HepG2 (cell line): ENCODE results near the gene ZBTB20. TPM values are rescaled to one million over a fixed set of nuclear protein-coding genes. Genes with fewer than 3 reads are reported as not detected.

ENCODE experiments used
- CEBPB ChIP-seq: IDR thresholded peaks from 2 replicates; pipeline ENCODE4 v1.6.1; 2011; ENCODE audit warnings: low read depth, low read length, improper control_type of control experiment, borderline replicate concordance
- CEBPG ChIP-seq: IDR thresholded peaks from 2 replicates; pipeline ENCODE4 v1.6.1; 2016
- GATAD2A ChIP-seq: IDR thresholded peaks from 2 replicates; pipeline ENCODE4 v1.6.1; 2016
- JUN ChIP-seq: sonication (generic); formaldehyde crosslinking; IDR thresholded peaks from 2 replicates; pipeline ENCODE4 v1.4.0; 2020; ENCODE audit warnings: mild to moderate bottlenecking, missing genetic modification reagents
- NR2F2 ChIP-seq: IDR thresholded peaks from 2 replicates; pipeline ENCODE4 v1.6.1; 2012; ENCODE audit warnings: low read depth, inconsistent platforms, borderline replicate concordance
- RXRB ChIP-seq: IDR thresholded peaks from 2 replicates; pipeline ENCODE4 v1.6.1; 2016; ENCODE audit warnings: borderline replicate concordance, missing genetic modification reagents, missing compliant biosample characterization
- SALL1 ChIP-seq: sonication (generic); formaldehyde crosslinking; IDR thresholded peaks from 2 replicates; pipeline ENCODE4 v1.8.0; 2022; ENCODE audit warnings: mild to moderate bottlenecking, missing genetic modification reagents
- SNAPC2 ChIP-seq: sonication (generic); formaldehyde crosslinking; IDR thresholded peaks from 2 replicates; pipeline ENCODE4 v1.8.1; 2022; ENCODE audit warnings: mild to moderate bottlenecking, missing genetic modification reagents
- SOX6 ChIP-seq, 2 experiments: fragments of 450-650 bp in 1 of 2; sonication (generic) in 1 of 2; formaldehyde crosslinking in 1 of 2; IDR thresholded peaks; 2 replicates each; pipeline versions ENCODE4 v1.4.0 to v1.6.1; 2017 to 2020; ENCODE audit warnings: antibody characterized with exemption in 1 of 2, mild to moderate bottlenecking in 1 of 2, missing genetic modification reagents in 1 of 2
- TOPORS ChIP-seq: sonication (generic); formaldehyde crosslinking; IDR thresholded peaks from 2 replicates; pipeline ENCODE4 v1.8.0; 2023; ENCODE audit warnings: mild to moderate bottlenecking, missing genetic modification reagents
- TRIM24 ChIP-seq: sonication (generic); formaldehyde crosslinking; IDR thresholded peaks from 2 replicates; pipeline ENCODE4 v1.8.0; 2022; ENCODE audit warnings: mild to moderate bottlenecking, missing genetic modification reagents
- XRCC5 ChIP-seq: fragments of 200-400 bp; formaldehyde crosslinking; optimal IDR thresholded peaks from 2 replicates; pipeline ENCODE3; 2017; ENCODE audit warnings: mild to moderate bottlenecking, low read length
- ZFYVE20 ChIP-seq: sonication (generic); formaldehyde crosslinking; IDR thresholded peaks from 2 replicates; pipeline ENCODE4 v1.8.0; 2023; ENCODE audit warnings: low read depth, mild to moderate bottlenecking, moderate library complexity, missing genetic modification reagents, borderline replicate concordance
- ZNF12 ChIP-seq: sonication (generic); formaldehyde crosslinking; IDR thresholded peaks from 2 replicates; pipeline ENCODE4 v1.5.0; 2020; ENCODE audit warnings: missing genetic modification reagents
- ZNF20 ChIP-seq: sonication (generic); formaldehyde crosslinking; IDR thresholded peaks from 2 replicates; pipeline ENCODE4 v1.4.0; 2020; ENCODE audit warnings: mild to moderate bottlenecking, moderate library complexity, missing genetic modification reagents
- ZNF274 ChIP-seq: sonication (generic); formaldehyde crosslinking; IDR thresholded peaks from 2 replicates; pipeline ENCODE4 v1.5.1; 2020; ENCODE audit warnings: mild to moderate bottlenecking, missing genetic modification reagents
- ZNF335 ChIP-seq: sonication (generic); formaldehyde crosslinking; IDR thresholded peaks from 2 replicates; pipeline ENCODE4 v1.4.0; 2020; ENCODE audit warnings: missing genetic modification reagents
- ZNF556 ChIP-seq: sonication (generic); formaldehyde crosslinking; IDR thresholded peaks from 2 replicates; pipeline ENCODE4 v1.4.0; 2020; ENCODE audit warnings: mild to moderate bottlenecking, missing genetic modification reagents, borderline replicate concordance
- ZNF768 ChIP-seq: sonication (generic); formaldehyde crosslinking; IDR thresholded peaks from 2 replicates; pipeline ENCODE4 v1.4.0; 2020; ENCODE audit warnings: missing genetic modification reagents
- polyA plus RNA-seq, 8 experiments: library from polyadenylated mRNA; depleted of rRNA in 3 of 8; stranded (reverse) in 7 of 8; unstranded in 1 of 8; fragments of >200 nt; fragmentation: Illumina TruSeq in 4 of 8; extraction: Trizol in 4 of 8; gene quantifications; 2 replicates each; pipeline versions ENCODE4 v1.2.1 to v1.2.3, GENCODE V29; 2011 to 2016; ENCODE audit warnings: low read depth in 4 of 8, missing spikeins in 1 of 8, mixed read lengths in 1 of 8; ENCODE audit not compliant: insufficient read depth in 1 of 8
- total RNA-seq, 5 experiments: library from RNA; depleted of rRNA; stranded (reverse); fragments of >200 nt; fragmentation: Illumina TruSeq; extraction: Trizol; gene quantifications; 2 replicates each; pipeline ENCODE4 v1.2.3, GENCODE V29; 2016; ENCODE audit warnings: low read depth in 1 of 5
- TF ChIP-seq, protein P1 (sequence below): sonication (generic); formaldehyde crosslinking; IDR thresholded peaks from 2 replicates; pipeline ENCODE4 v1.8.1; 2022; ENCODE audit warnings: low read depth, mild to moderate bottlenecking, missing genetic modification reagents
- TF ChIP-seq, protein P2 (sequence below): sonication (generic); formaldehyde crosslinking; conservative IDR thresholded peaks from 2 replicates; pipeline ENCODE4 v1.4.0; 2020; ENCODE audit warnings: mild to moderate bottlenecking, missing genetic modification reagents, moderate library complexity
- TF ChIP-seq, protein P3 (sequence below): sonication (generic); formaldehyde crosslinking; IDR thresholded peaks from 2 replicates; pipeline ENCODE4 v1.4.0; 2020; ENCODE audit warnings: missing genetic modification reagents
- TF ChIP-seq, protein P4 (sequence below): sonication (generic); formaldehyde crosslinking; IDR thresholded peaks from 2 replicates; pipeline ENCODE4 v1.5.1; 2020; ENCODE audit warnings: mild to moderate bottlenecking, moderate library complexity, missing genetic modification reagents

ZBTB20 gene
- total and polyA plus RNA-seq, 2 of the 13 experiments (the other 11 are each of a cell fraction or from before 2014, with no cell fraction given) = 1.9 to 8.8 TPM

DNA sequence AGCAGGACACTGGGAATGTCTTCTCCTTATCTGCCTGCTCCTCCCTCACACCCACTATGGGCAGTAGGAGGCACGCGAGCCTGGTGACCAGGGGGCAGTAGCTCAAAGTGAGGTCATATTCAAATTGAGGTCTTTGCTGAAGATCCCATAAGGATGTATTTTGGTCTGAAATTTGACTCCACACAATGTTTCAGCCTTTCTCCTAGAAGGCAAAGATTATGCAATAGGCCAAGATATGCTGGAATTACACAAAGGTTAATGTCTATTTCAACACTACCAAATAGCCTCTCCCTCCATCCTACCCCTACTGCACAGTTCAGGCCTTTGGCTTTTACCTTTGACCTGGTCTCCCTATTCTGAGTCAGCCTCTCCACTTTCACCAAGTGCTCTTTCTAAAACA, 650.2 kb downstream of the ZBTB20 start (continued):
- TF ChIP-seq, protein P1, sequence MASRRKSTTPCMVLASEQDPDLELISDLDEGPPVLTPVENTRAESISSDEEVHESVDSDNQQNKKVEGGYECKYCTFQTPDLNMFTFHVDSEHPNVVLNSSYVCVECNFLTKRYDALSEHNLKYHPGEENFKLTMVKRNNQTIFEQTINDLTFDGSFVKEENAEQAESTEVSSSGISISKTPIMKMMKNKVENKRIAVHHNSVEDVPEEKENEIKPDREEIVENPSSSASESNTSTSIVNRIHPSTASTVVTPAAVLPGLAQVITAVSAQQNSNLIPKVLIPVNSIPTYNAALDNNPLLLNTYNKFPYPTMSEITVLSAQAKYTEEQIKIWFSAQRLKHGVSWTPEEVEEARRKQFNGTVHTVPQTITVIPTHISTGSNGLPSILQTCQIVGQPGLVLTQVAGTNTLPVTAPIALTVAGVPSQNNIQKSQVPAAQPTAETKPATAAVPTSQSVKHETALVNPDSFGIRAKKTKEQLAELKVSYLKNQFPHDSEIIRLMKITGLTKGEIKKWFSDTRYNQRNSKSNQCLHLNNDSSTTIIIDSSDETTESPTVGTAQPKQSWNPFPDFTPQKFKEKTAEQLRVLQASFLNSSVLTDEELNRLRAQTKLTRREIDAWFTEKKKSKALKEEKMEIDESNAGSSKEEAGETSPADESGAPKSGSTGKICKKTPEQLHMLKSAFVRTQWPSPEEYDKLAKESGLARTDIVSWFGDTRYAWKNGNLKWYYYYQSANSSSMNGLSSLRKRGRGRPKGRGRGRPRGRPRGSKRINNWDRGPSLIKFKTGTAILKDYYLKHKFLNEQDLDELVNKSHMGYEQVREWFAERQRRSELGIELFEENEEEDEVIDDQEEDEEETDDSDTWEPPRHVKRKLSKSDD (CRISPR knock-in tag) = 0 out of 2 replicates have a peak, but pooled peaks have one; percentile 34
- no peak for TF ChIP-seq ZFYVE20
- TF ChIP-seq NR2F2 = peak; percentile 74; the same call in 1 of the 2 replicates
- TF ChIP-seq ZNF556 (CRISPR knock-in tag) = no peak
- no peak for TF ChIP-seq SOX6 (IDR thresholded peaks at IDR 0.05)
- peak; percentile 83 for TF ChIP-seq SOX6 (CRISPR knock-in tag; IDR thresholded peaks at IDR 0.05)
- TF ChIP-seq TOPORS (CRISPR knock-in tag) = no peak
- TF ChIP-seq, protein P2, sequence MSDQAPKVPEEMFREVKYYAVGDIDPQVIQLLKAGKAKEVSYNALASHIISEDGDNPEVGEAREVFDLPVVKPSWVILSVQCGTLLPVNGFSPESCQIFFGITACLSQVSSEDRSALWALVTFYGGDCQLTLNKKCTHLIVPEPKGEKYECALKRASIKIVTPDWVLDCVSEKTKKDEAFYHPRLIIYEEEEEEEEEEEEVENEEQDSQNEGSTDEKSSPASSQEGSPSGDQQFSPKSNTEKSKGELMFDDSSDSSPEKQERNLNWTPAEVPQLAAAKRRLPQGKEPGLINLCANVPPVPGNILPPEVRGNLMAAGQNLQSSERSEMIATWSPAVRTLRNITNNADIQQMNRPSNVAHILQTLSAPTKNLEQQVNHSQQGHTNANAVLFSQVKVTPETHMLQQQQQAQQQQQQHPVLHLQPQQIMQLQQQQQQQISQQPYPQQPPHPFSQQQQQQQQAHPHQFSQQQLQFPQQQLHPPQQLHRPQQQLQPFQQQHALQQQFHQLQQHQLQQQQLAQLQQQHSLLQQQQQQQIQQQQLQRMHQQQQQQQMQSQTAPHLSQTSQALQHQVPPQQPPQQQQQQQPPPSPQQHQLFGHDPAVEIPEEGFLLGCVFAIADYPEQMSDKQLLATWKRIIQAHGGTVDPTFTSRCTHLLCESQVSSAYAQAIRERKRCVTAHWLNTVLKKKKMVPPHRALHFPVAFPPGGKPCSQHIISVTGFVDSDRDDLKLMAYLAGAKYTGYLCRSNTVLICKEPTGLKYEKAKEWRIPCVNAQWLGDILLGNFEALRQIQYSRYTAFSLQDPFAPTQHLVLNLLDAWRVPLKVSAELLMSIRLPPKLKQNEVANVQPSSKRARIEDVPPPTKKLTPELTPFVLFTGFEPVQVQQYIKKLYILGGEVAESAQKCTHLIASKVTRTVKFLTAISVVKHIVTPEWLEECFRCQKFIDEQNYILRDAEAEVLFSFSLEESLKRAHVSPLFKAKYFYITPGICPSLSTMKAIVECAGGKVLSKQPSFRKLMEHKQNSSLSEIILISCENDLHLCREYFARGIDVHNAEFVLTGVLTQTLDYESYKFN (CRISPR knock-in tag) = peak; percentile 24; the same call in 1 of the 2 replicates
- TF ChIP-seq ZNF20 (CRISPR knock-in tag) = no peak
- TF ChIP-seq ZNF274 (CRISPR knock-in tag) = no peak
- TF ChIP-seq, protein P3, sequence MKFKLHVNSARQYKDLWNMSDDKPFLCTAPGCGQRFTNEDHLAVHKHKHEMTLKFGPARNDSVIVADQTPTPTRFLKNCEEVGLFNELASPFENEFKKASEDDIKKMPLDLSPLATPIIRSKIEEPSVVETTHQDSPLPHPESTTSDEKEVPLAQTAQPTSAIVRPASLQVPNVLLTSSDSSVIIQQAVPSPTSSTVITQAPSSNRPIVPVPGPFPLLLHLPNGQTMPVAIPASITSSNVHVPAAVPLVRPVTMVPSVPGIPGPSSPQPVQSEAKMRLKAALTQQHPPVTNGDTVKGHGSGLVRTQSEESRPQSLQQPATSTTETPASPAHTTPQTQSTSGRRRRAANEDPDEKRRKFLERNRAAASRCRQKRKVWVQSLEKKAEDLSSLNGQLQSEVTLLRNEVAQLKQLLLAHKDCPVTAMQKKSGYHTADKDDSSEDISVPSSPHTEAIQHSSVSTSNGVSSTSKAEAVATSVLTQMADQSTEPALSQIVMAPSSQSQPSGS (CRISPR knock-in tag) = no peak
- TF ChIP-seq ZNF12 (CRISPR knock-in tag) = no peak
- peak; percentile 98 for TF ChIP-seq CEBPB
- peak; percentile 33; the same call in 1 of the 2 replicates for TF ChIP-seq SALL1 (CRISPR knock-in tag)
- no peak for TF ChIP-seq ZNF335
- TF ChIP-seq RXRB = peak; percentile 63
- TF ChIP-seq JUN (CRISPR knock-in tag) = 0 out of 2 replicates have a peak, but pooled peaks have one; percentile 38
- peak; percentile 74 for TF ChIP-seq GATAD2A (CRISPR knock-in tag)
- TF ChIP-seq, protein P4, sequence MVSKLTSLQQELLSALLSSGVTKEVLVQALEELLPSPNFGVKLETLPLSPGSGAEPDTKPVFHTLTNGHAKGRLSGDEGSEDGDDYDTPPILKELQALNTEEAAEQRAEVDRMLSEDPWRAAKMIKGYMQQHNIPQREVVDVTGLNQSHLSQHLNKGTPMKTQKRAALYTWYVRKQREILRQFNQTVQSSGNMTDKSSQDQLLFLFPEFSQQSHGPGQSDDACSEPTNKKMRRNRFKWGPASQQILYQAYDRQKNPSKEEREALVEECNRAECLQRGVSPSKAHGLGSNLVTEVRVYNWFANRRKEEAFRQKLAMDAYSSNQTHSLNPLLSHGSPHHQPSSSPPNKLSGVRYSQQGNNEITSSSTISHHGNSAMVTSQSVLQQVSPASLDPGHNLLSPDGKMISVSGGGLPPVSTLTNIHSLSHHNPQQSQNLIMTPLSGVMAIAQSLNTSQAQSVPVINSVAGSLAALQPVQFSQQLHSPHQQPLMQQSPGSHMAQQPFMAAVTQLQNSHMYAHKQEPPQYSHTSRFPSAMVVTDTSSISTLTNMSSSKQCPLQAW (CRISPR knock-in tag) = no peak
- peak; percentile 94 for TF ChIP-seq CEBPG
- TF ChIP-seq XRCC5 = no peak
- no peak for TF ChIP-seq ZNF768 (CRISPR knock-in tag)
- no peak for TF ChIP-seq TRIM24 (CRISPR knock-in tag)
- TF ChIP-seq SNAPC2 (CRISPR knock-in tag) = no peak
